Suprapubic skin (tissue), 3 donors: ENCODE data around the gene COQ4.

ENCODE experiments used
- CTCF ChIP-seq, 2 donors: fragments of 200-600 bp in 1 of 2; fragments of 450-650 bp in 1 of 2; sonication (generic) in 1 of 2; IDR thresholded peaks; one replicate each; pipeline ENCODE4 v1.5.1; 2016 to 2019; ENCODE audit warnings: antibody characterized with exemption in 2 of 2, mild to moderate bottlenecking in 1 of 2, moderate library complexity in 1 of 2
- EP300 ChIP-seq: sonication (generic); formaldehyde crosslinking; IDR thresholded peaks from one replicate; pipeline ENCODE4 v1.6.1; 2017; ENCODE audit warnings: antibody characterized with exemption
- POLR2A ChIP-seq, 2 donors: fragments of 450-650 bp; IDR thresholded peaks; one replicate each; pipeline ENCODE4 v1.6.1; 2017; ENCODE audit warnings: antibody characterized with exemption in 2 of 2, mild to moderate bottlenecking in 2 of 2, moderate library complexity in 2 of 2

- TF ChIP-seq CTCF (IDR thresholded peaks at IDR 0.05): no peak
- TF ChIP-seq POLR2A (IDR thresholded peaks at IDR 0.05): no peak
- no peak for TF ChIP-seq EP300
Measured at GRCh38 chr9:128375865-128376264, 53.2 kb downstream of the COQ4 start.
